Measurements from ENCODE around the gene BUB1.
"Not testable (repeated sequence)": the region's sequence is repeated elsewhere in the genome, so short reads cannot be mapped to it uniquely, and the experiment has no call there.

The BUB1 gene

DNA sequence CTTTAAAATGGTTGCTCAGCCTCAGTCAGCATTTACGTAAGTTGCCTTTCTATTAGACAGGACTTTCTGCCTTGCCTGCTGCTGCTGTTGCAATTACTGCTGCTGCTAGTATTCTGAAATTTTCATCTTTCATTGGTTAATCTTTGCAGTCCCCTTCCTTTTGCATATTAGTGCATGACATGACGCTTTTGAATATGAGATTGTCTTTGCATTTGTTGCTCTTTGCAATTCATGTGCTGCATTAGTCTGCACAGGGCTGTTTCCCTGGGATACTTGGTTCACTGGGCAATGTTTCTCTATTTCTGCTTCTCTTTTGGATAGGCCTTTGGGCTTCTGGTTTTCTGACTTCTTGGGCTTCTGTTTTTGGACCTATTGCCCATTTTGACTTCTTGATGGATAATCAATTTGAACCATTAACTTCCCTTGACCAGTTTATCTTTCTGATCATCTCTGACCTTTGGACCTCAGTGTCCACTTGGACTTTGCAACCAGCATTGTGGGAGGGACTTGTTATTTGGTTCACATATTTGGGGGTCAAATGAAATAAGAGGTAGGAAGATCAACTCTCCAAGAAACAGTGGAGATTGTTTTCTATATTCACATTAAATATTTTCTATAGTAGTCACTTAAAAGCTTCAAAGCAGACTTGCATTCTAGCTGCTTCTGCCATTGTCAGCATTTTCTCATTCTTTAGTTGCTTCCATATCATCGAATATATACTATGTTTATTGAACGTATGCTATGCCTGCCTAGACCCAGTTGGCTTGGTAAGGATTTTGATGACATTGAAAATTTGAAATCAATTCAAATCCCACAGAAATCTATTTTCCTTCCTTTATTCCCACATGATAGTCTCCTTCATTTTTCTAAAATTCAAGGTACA lies 12.5 kb upstream of the BUB1 start:
- TF ChIP-seq, protein P1, sequence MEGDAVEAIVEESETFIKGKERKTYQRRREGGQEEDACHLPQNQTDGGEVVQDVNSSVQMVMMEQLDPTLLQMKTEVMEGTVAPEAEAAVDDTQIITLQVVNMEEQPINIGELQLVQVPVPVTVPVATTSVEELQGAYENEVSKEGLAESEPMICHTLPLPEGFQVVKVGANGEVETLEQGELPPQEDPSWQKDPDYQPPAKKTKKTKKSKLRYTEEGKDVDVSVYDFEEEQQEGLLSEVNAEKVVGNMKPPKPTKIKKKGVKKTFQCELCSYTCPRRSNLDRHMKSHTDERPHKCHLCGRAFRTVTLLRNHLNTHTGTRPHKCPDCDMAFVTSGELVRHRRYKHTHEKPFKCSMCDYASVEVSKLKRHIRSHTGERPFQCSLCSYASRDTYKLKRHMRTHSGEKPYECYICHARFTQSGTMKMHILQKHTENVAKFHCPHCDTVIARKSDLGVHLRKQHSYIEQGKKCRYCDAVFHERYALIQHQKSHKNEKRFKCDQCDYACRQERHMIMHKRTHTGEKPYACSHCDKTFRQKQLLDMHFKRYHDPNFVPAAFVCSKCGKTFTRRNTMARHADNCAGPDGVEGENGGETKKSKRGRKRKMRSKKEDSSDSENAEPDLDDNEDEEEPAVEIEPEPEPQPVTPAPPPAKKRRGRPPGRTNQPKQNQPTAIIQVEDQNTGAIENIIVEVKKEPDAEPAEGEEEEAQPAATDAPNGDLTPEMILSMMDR (IDR thresholded peaks at IDR 0.05; ENCODE audit: low read length, missing control alignments) = no peak
- no peak overlapping the region for H3K4me3 ChIP-seq (replicated peaks; ENCODE audit: low read depth, low read length)
- DNase-seq (ENCODE audit: low read depth) = no peak

DNA sequence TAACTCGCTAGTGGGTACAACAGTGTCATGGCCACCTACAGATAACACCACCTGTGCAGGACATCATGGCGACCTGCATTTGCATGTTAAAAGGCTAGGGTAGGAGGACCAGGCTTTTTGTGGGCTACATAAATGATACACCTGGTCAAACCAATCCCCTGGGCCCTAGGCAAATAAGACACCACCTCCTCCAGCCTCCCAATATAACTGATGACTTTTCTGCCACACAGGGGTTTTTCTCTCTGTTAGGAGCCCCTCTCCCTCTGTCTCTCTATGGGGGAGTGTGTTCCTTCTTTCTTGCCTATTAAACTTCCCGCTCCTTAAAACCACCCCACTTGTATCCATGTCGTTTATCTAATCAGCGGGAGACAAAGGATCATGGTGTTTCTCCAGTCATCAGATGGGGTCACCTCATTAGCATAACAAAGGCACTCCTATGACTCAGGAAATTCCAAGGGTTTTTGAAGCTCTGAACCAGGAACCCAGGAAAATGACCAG lies 10.8 kb upstream of the BUB1 start:
- TF ChIP-seq, protein P1 (IDR thresholded peaks at IDR 0.05; ENCODE audit: low read length, missing control alignments) = no peak
- DNase-seq (ENCODE audit: low read depth) = no peak
- H3K4me3 ChIP-seq (replicated peaks; ENCODE audit: low read depth, low read length) = no peak overlapping the region

DNA sequence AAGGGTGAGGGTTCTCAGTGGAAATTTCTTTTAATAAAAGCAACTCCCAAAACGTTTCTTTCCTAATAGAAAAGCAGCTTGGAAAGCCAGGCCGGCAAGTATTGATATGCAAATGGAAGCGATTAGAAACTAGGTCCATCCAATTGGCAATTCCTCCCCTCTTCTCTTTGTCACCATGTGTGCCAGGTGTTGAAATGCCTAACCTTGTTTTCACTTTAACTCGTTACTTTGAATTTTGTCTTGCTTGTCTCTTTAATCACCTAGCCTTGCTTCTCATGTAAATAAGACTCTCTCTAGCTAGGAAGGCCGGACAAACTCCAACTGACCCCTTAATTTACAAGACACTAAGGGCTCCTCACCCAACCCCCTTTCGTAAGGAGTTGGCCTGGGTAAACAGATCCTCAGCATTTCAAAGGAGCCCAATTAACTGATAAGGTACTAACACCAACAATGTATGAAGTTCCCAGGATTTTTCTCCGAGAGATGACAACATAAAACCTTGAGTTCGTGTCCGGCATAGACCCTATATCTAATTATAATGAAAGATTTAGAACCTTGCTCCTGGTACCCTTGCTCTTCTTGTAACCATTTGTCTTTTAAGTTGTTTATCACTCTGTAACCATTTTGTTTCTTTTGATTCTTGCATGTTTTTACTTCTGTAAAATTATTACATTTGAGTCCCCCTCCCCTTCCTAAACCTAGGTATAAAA lies 10.1 kb upstream of the BUB1 start:
- not testable (repeated sequence) for DNase-seq (ENCODE audit: low read depth)

DNA sequence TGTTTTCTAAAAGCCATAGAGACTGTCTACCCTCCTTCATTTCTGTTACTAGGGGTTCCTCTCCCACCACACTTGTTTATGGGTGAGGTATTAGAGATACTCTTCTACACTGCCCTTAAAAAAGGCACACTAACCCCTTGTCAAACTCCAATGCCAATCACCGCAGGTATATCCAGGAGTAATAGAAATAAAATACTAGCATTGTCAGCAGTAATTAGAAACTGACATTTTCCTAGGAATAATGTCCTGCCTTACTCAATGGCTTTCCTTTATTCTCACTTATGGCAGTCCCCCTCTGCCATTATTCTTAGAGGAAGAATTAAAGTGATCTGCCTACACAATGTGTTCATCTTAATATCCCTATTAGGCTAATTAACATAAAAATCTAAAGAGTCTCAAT lies 5.0 kb upstream of the BUB1 start:
- TF ChIP-seq, protein P1 (IDR thresholded peaks at IDR 0.05; ENCODE audit: low read length, missing control alignments) = no peak
- H3K4me3 ChIP-seq (replicated peaks; ENCODE audit: low read depth, low read length) = no peak overlapping the region
- DNase-seq (ENCODE audit: low read depth) = no peak

More for the DNA sequence above, 10.1 kb upstream of the BUB1 start:
- not testable (repeated sequence) for H3K4me3 ChIP-seq (replicated peaks; ENCODE audit: low read depth, low read length)

DNA sequence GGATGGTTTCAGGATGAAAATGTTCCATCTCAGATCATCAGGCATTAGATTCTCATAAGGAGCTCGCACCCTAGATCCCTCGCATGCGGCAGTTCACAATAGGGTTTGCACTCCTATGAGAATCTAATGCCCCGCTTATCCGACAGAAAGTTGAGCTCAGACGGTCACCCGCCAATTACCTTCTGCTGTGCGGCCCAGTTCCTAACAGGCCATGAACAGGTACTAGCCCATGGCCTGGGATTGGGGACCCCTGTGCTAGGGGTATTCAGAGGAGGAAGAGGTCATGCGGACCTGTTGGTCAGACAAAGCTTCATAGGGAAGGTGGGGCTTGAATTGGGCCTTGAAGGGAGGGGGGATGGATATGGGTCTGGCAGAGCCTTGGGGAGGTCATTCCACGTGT lies 4.4 kb upstream of the BUB1 start:
- H3K4me3 ChIP-seq (replicated peaks; ENCODE audit: low read depth, low read length) = no peak overlapping the region
- DNase-seq (ENCODE audit: low read depth) = no peak
- TF ChIP-seq, protein P1 (IDR thresholded peaks at IDR 0.05; ENCODE audit: low read length, missing control alignments) = no peak

DNA sequence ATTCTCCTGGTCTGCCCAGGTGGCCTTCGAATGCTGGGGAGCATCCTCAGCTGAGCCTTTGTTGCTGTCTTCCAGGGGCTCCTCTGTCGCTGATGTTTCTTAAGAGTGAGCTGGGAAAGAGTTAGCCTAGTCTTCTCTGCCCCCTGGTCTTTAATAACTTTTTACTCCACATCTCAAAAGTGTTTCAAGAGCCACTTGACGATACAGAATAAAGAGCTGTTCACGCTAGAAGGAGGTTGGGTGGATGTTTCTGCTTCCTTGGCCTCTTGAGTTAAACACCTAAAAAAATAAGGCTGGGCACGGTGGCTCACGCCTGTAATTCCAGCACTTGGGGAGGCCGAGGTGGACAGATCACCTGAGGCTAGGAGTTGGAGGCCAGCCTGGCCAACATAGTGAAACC lies 2.8 kb upstream of the BUB1 start:
- no peak overlapping the region for H3K4me3 ChIP-seq (replicated peaks; ENCODE audit: low read depth, low read length)
- TF ChIP-seq, protein P1 (IDR thresholded peaks at IDR 0.05; ENCODE audit: low read length, missing control alignments) = no peak
- no peak for DNase-seq (ENCODE audit: low read depth)

DNA sequence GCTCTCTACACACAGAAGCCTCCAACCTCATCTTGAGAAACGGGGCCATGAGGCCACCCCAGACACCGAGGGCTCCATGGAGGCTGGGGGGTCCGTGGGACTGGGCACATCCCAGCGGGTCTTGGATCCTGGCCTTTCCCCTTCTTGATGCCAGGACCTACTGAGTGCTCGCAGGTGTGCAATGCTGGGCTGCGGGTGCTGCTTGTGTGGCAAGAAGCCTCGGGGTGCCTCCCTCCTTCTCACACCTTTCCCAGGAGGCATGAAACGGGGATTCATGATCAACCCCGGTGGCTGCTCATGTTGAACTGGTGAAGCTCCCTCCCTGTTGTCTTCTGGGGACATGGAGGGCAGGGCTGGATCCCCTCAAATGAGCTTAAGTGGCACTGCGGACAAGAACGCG lies 2.0 kb upstream of the BUB1 start:
- TF ChIP-seq, protein P1 (IDR thresholded peaks at IDR 0.05; ENCODE audit: low read length, missing control alignments) = no peak
- DNase-seq (ENCODE audit: low read depth) = no peak
- no peak overlapping the region for H3K4me3 ChIP-seq (replicated peaks; ENCODE audit: low read depth, low read length)

Measured in fibroblast of pulmonary artery (primary cell).